Endothelial cell of hepatic sinusoid (primary cell): ENCODE results near the gene ORC2.
"Not testable (repeated sequence)": the region's sequence is repeated elsewhere in the genome, so short reads cannot be mapped to it uniquely, and the experiment has no call there.

Experiments
- in situ Hi-C: cut with HindIII; loops from 2 replicates; pipeline ENCODE4 v1.10.0; 2017; ENCODE audit warnings: low sequenced_read_pairs

ORC2 gene

DNA sequence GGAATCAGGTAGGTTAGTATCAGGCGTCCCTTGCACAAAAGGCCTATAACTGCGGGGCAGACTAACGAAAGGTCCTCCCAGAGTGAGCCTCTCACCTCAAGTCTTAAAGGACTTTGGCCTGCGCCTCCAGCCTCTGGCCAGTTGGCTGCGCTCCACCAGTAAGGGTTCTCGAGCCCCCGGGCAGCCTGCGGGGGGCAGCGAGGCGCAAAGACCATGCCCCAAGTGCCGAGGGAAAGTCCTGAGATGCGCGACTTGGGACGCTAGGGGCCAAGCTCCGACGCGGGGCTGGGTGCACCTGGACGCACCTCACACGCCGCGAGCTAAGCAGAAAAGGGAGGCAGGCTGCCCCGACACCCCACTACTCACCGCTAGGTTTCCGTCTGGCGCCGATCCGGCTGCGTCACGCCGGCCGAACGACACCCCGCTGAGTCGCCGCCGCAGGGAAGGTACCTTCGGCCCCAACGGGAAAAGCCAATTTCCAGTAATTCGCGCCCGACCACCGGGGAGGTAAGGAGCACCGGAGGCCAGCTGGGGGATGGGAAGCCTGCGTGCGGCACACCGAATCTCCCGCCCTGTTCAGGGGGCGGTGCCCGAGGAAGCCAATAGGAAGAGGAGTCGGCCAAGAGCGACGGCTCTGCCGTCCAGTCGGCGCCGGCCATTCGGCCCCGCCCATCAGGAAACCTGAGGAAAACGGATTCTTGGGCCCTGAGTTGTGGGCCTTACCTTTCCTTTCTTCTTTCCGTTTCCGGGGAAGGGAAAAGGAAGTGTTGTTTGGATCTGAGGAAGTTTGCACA lies at the start of gene ORC2:
TSS of gene ORC2 (minus strand) at position 537 of the 794 bp plus-strand sequence. CDS start 5,537 bp downstream, outside the sequence.
- in situ Hi-C loops = no loop called here

DNA sequence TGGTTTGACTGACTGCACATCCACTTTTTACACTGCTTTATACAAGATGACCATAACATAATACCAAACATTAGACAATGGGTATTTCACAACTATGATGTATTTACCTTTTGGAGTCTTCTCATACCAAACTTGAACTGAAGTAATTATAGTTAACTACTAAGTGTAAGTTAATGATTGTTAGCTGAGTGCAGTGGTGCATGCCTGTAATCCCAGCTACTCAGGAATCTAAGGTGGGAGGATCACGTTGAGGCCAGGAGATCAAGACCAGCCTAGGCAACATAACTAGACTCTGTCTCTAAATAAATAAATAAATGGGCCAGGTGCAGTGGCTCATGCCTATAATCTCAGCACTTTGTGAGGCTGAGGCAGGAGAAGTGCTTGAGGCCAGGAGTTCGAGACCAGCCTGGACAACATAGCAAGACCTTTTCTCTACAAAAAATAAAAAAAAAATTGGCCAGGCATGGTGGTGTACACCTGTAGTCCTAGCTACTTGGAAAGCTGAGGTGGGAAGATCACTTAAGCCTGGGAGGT lies 44.9 kb upstream of the ORC2 start:
- in situ Hi-C loops = no loop called here

DNA sequence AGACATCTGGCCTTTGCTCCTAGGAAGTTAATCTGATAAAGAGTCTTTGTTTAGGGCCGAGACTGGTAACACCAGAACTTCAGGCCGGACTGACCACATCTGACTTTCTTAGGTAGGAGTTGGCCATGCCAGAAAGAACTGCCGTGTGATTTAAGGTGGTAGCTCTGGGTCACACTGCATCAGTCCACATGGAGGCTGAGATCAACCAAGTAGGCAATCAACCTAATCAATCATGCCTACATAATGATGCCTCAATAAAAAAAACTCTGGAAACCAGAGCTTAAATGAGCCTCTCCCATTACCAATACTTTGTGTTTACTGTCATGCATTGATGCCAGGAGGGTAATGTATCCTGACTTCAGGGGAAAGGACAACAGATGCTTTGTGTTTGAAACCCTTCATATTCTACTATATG lies 44.1 kb upstream of the ORC2 start:
- in situ Hi-C loops = no loop called here

DNA sequence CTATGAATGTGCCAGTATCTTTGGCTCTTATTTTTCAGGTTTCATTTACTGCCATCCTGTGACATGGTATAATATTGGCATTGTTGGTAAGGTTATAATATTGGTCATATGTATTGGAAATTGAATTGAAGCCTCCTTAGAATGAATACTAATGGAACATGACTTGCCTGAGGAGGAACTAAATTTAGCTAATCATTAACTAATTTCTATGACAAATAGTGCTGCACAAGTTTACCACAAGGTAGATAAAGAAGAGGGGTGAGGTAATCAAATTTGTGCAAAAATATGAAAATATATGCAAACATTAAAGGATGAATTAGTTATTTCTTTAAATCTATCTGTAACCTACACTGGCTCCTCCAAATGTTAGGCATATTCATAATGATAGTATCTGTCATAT lies 43.2 kb upstream of the ORC2 start:
- in situ Hi-C loops = no loop called here

DNA sequence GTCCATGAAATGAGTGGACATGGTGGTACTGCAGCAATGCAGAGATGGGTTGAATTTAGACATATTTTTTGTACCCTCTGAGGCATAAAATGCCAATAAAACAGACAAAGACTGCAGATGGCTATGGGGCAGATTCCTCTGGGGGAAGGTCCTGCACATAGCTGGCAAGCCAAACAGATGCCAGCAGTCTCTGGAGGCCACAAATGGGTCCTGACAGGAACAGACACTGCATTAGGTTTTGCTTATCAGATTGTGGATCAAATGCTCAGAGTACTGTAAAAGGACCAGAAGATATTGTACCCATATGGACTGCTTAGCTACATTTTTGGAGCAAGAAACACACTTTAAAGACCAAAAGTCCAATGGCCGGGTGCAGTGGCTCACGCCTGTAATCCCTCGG lies 40.9 kb upstream of the ORC2 start:
- in situ Hi-C loops = loop anchor here (5.0 kb wide), 1 partner anchor 48 kb away; no protein-coding TSS in a partner anchor

DNA sequence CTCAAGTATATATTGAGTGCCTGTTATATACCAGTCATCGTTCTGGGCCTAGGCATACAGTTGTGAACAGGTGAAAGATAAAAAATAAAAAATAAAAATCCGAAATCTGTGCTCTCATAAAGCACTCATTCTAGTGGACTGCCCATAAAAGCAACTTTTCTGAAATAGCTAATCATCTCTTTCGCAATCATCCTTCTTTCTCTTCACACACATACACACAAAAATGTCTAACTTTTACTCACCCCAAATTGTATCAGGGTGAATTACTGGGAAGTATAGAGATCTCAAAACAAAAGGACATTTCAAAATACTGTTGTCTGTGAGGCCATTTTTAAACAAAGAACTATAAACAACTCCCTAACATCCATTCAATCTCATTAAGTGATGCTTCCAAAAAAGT lies 29.6 kb upstream of the ORC2 start:
- in situ Hi-C loops = no loop called here

DNA sequence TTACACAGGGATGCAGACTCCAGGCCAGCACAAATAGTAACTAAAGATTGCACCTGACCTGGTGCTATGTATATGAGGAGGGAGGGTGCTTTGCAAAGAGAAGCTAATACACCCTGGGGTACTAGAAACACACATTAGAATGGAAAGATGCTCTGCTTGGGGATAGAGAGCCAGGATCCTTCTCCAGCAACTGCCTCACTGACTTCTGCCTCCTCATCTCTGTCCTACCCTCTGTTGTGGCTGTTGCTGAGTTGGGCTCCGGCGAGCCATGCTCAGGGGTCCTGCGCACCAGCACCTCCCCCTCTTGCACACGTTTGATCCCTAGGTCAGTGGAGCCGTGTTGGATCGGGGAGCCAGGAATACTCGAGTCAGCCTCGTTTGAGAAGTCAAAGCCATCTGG lies 23.7 kb upstream of the ORC2 start:
- in situ Hi-C loops = no loop called here

DNA sequence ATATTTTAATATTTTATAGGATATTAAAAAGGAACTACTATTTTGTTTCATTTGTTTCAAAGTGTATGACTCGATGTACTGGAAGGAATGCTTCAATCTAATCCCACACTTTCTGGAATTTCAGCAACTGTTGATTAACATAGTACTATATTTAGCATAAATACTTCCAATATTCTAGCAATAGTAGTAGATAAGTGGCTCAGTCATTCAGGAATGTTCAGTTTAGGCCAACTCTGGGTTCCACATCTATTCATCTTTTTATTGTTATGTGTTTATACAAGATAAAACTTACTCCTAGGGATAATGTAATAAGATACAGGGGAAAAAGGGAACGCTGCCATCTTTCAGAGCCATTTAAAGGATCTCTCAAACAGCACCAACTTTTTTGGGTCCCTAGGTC lies 22.3 kb upstream of the ORC2 start:
- in situ Hi-C loops = no loop called here

DNA sequence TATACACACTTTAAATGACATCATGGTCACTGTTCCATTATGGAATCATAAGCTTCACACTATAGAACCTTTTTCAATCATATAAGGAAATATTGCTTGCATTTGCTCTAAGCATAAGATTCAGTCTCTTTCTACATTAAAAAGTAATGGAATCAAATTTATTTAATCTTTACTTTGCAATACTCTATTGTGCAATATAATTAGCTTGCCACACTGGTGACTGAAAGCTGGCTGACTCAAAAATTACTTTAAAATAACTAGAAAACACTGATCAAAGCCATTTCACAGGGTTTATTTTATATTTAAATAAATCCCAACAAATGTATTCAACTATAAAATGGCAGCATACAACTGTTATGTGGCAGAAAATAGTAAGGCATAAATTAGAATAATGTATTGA lies 13.2 kb upstream of the ORC2 start:
- in situ Hi-C loops = loop anchor here (5.0 kb wide), 1 partner anchor 46 kb away; no protein-coding TSS in a partner anchor

DNA sequence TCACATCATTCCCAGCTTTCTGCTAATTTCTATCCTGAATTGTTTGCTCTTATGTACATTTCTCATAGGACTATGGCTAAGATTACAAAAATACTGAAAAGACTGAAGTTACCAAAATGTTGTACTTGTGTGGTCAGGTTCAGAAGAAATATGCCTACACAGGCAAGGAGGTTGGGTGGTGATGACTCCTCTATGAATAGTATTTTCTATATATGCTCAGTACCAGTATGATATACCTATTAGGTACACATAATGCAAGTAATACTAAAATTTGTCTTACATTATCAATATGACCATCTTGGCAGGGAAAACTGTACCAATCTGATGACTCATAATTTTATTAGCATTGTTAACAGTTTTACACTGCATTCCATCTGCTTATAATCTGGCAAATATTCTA lies 12.2 kb upstream of the ORC2 start:
- in situ Hi-C loops = loop anchor here (5.0 kb wide), 1 partner anchor 47 kb away; no protein-coding TSS in a partner anchor

DNA sequence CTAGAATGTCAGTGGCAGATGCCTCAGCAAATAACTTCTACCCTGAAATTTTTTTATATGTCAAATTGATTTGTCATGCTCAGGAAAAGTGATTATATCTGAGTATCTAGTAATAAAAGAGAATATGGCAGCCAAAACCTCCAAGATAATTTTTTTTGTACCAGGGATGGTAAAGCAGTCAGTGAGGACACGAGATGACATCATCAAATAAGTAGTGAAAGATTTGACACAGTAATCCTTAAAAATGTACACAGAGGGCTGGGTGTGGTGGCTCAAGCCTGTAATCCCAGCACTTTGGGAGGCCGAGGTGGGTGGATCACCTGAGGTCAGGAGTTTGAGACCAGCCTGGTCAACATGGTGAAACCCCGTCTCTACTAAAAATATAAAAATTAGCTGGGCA lies 6.6 kb upstream of the ORC2 start:
- in situ Hi-C loops = not testable (repeated sequence)

DNA sequence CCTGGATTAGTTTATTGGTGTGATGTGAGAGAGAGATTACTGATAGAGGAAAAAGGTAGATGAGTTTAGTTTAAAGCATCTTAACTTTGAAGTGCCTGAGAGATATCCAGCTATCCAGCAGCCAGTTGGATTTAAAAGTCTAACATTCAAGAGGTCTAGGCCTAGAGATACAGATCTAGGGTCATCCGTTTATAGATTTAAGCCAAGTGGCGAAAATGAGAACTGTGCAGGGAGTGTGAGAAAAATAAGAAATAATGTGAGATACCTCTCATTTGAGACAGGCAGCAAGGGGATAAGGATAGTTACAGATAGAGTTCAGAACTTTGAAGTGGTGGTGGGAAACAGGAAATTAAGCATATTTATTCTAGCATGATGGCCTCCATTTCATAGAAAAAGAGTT lies 5.3 kb upstream of the ORC2 start:
- in situ Hi-C loops = no loop called here

DNA sequence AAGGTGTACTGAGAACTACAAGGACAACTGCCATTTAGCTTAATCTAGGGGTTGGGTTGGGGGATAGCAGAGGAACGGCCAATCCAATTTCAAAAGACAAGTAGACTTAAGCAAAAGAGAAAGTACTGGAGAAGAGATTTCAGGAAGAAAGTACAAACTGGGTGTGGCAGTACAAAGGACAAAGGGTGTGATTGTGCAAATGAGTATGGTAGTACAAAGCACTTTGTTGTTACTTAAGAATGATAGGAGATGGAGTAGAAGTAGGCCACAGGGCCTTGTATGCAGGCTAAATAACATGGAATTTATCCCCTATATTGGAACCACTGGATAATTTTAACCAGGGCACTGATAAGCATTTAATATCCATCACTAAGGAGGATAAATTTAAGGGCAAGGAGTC lies 4.7 kb upstream of the ORC2 start:
- in situ Hi-C loops = no loop called here

DNA sequence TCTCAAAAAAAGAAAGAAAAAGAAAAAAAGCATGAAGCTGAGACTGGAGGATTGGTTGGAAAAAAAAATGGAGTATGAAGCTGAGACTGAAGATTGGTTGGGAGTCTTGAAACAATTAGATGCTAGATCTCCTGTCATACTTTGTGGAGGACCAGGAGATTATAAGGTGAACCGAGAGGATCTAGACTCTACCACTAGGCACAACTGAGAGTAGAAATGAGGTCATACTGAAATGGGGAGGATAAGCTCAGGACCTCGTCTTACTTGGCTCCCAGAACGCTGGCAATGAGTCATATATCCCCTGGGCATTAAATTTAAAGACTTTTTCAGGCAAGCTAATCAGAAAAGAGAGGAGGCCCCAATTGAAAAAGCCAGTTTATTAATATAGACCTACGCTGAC lies 3.3 kb upstream of the ORC2 start:
- in situ Hi-C loops = no loop called here

DNA sequence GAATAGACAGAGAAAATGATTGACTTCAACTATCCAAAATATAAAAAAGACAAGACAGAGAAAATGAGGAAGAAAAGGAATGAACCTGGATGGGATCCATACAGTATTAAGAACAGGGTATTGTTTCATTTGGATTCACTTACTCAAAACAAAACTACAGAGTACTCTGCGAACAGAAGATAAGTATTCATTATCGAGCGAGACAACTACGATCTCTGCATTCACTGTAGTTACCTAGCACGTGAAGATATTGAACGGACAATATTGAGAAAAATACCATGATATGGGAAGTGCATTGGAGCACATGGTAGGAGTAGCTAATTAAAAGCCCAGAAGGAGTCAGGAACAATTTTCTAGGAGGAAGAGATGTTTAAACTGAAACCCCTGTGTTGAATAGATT lies 1.0 kb upstream of the ORC2 start:
- in situ Hi-C loops = no loop called here

DNA sequence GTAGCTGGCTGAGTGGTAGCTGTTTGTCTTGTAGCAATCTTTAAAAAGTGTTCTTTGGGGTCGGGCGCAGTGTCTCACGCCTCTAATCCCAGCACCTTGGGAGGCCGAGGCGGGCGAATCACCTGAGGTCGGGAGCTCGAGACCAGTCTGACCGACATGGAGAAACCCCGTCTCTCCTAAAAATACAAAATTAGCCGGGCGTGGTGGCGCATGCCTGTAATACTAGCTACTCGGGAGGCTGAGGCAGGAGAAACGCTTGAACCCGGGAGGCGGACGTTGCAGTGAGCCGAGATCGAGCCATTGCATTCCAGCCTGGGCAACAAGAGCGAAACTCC lies 425 bp upstream of the ORC2 start:
- in situ Hi-C loops = not testable (repeated sequence)

DNA sequence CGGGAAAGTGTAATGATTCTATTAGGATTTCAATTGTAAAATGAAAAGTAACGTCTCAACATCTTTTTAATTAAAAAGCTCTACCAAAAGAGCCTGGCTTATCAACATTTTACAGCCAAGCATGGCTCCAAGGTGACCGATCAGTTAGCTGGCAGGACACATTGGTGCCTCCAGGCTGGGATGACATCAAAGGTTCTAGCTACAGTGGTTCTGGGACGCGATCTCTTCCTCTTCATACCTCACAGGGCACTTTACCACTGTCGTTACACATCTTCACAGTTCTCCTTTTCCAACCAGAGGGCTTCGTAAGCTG lies 693 bp downstream of the ORC2 start:
- in situ Hi-C loops = no loop called here

DNA sequence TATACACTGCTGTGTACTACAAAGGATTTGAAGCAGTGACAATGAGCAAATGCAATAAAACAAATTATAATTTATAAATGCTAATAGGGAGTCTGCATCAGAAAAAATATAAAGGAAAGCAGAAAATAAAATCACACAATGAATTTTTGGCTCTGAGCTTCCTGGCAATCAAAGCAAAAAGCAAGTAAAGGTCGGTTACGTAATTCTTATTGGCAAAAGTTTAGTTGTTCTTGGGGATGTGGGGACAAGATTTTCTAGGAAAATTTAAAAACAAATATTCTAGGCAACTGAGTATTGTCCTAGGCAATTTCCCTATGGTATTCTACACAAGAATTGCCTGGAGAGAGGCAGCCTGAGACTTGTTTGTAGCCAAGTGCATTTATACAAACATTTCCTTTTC lies 1.8 kb downstream of the ORC2 start:
- in situ Hi-C loops = no loop called here

DNA sequence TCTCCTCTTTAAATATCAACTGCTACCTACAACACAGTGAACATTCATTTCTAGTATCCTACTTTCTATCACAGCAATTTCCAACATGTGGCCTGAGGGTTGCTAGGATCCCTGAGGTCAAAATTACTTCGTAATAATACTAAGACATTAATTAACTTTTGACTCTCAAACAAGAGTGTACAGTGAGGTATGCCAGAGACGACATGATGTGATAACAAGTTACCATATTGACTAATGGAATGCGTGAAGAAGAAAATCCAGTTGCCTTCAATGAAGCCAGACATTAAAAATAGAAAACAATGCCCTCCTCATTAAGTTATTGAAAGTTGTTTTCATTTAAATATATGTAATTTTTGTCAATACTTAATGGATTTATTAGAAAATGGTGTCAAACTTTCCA lies 13.1 kb downstream of the ORC2 start:
- in situ Hi-C loops = no loop called here

DNA sequence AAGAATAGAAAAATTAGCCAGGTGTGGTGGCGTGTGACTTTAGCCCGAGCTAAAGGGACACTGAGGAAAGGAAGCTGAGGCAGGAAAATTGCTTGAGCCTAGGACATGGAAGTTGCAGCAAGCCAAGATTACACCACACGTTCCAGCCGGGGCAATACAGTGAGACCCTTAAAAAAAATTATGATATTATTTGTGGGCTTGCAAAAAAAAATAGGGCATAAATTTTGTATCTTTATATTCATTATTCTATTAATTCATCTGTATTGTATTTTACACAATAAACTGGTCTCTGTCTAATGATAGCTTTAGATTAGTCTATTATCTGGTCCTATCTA lies 18.1 kb downstream of the ORC2 start:
- in situ Hi-C loops = no loop called here

DNA sequence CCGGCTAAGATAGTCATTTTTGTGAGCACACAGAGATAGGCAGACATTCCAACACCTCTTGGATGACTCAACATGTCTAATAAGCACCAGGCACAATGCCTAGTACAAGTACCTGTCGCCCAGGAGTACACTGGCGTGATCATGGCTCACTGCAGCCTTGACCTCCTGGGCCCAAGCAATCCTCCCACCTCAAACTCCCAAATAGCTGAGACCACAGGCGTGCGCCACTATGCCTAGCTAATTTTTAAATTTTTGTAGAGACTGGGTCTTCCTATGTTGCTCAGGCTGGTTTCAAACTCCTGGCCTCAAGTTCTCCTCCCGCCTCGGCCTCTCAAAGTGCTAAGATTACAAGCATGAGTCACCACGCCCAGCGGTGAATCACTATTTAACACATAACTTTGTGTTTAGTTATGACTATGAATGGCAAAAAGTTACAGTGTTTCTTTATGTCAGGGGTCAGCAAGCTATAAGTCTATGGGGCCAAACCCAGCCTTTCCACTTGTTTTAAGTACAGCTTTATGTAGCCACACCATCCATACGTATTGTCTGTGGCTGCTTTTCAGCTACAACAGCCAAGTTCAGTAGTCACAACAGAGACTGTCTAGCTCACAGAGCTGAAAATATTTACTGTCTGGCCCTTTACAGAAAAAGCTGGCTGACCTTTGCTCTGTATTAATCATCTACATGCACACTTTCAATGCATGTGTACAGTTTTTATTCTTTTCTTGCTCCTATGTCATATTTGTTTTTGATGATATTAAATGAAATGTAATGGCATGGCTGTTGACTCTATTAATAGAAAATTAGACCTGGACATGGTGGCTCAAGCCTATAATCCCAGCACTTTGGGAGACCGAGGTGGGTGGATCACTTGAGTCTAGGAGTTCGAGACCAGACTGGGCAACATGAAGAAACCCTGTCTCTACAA lies 18.7 kb downstream of the ORC2 start:
- in situ Hi-C loops = no loop called here

DNA sequence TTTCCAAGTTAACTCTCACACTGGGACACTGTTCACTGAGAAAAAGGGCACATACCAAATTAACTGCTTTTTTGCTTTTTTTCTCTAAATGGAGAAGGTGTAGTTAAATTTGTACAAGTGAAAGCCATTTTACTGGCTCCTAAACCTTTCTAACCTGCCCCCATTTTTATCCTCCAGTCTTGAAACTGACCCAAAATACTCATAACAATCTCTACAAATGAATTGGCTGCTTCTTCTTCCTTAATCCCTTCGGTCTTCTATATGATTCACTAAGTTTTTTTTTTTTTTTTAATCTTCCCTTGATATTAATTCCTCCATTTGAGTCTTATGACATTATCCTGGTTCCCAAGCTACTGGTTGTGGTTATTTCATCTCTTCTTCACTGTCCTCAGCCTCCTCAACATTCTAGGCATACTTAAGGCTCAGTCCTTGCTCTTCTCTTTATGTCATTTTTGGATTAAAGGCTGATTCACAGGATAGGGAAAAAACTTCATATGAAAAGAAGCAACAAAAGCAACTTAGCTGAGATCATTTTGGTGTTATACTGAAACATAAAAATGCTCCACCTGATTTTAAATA lies 19.8 kb downstream of the ORC2 start:
- in situ Hi-C loops = no loop called here
